Neuronal stem cell (in vitro differentiated cells): Measurements from ENCODE around the gene SYT9.

Experiments used
- DNase-seq: peaks from one replicate; pipeline ENCODE4 v3.0.0-alpha.2; 2013; ENCODE audit warnings: low spot score
- H2AFZ ChIP-seq: one replicate; pipeline ENCODE4 v1.6.1; 2013; ENCODE audit warnings: mild to moderate bottlenecking, low read length, inconsistent platforms
- H2AK5ac ChIP-seq: 2 replicates; pipeline ENCODE4 v1.6.1; 2013; ENCODE audit warnings: low read depth, mild to moderate bottlenecking, inconsistent platforms, low read length, moderate library complexity, mixed read lengths
- H2BK120ac ChIP-seq: 2 replicates; pipeline ENCODE4 v1.6.1; 2013; ENCODE audit warnings: low read depth, mild to moderate bottlenecking, inconsistent platforms, low read length, moderate library complexity, mixed read lengths
- H2BK12ac ChIP-seq: one replicate; pipeline ENCODE4 v1.6.1; 2013; ENCODE audit warnings: low read length, inconsistent platforms
- H2BK15ac ChIP-seq: 2 replicates; pipeline ENCODE4 v1.6.1; 2013; ENCODE audit warnings: mild to moderate bottlenecking, low read length, inconsistent platforms, mixed read lengths
- H2BK5ac ChIP-seq: one replicate; pipeline ENCODE4 v1.6.1; 2013; ENCODE audit warnings: inconsistent platforms, mild to moderate bottlenecking, low read length, moderate library complexity
- H3K14ac ChIP-seq: one replicate; pipeline ENCODE4 v1.6.1; 2013; ENCODE audit warnings: low read length, inconsistent platforms
- H3K18ac ChIP-seq: 2 replicates; pipeline ENCODE4 v1.6.1; 2013; ENCODE audit warnings: low read length, inconsistent platforms
- H3K23ac ChIP-seq: 2 replicates; pipeline ENCODE4 v1.6.1; 2013; ENCODE audit warnings: low read depth, mild to moderate bottlenecking, mixed read lengths, low read length, inconsistent platforms; ENCODE audit not compliant: poor library complexity
- H3K27ac ChIP-seq: replicated peaks from 3 replicates; pipeline ENCODE4 v1.5.1; 2013; ENCODE audit warnings: low read length, inconsistent platforms
- H3K27me3 ChIP-seq, 3 experiments: 2 replicates each; pipeline ENCODE4 v1.6.1; 2013; ENCODE audit warnings: low read length in 3 of 3, mild to moderate bottlenecking in 2 of 3, inconsistent platforms in 1 of 3, low read depth in 1 of 3, mixed read lengths in 1 of 3, moderate library complexity in 1 of 3; ENCODE audit not compliant: control insufficient read depth in 3 of 3, insufficient read depth in 3 of 3
- H3K36me3 ChIP-seq, 2 donors: replicated peaks in 1 of 2; 2 replicates each; pipeline ENCODE4 v1.6.1; 2013; ENCODE audit warnings: low read length in 2 of 2; ENCODE audit not compliant: control insufficient read depth in 2 of 2, insufficient read depth in 2 of 2
- H3K4ac ChIP-seq: 2 replicates; pipeline ENCODE4 v1.6.1; 2013; ENCODE audit warnings: inconsistent platforms, mild to moderate bottlenecking, low read length, moderate library complexity
- H3K4me1 ChIP-seq, 2 donors: 1 replicate in 1 of 2; 2 replicates in 1 of 2; pipeline ENCODE4 v1.6.1; 2013; ENCODE audit warnings: low read length in 2 of 2, low read depth in 1 of 2; ENCODE audit not compliant: control insufficient read depth in 2 of 2, insufficient read depth in 1 of 2
- H3K4me2 ChIP-seq: one replicate; pipeline ENCODE4 v1.6.1; 2013; ENCODE audit warnings: mild to moderate bottlenecking, low read length, inconsistent platforms; ENCODE audit not compliant: insufficient read depth, poor library complexity, severe bottlenecking
- H3K4me3 ChIP-seq, 2 donors: 2 replicates each; pipeline ENCODE4 v1.5.1; 2013; ENCODE audit warnings: low read length in 2 of 2, mild to moderate bottlenecking in 2 of 2, inconsistent platforms in 1 of 2, moderate library complexity in 1 of 2
- H3K79me1 ChIP-seq: one replicate; pipeline ENCODE4 v1.6.1; 2013; ENCODE audit warnings: low read depth, mild to moderate bottlenecking, inconsistent platforms, low read length, moderate library complexity
- H3K9ac ChIP-seq: one replicate; pipeline ENCODE4 v1.6.1; 2013; ENCODE audit warnings: mild to moderate bottlenecking, low read depth, low read length, inconsistent platforms; ENCODE audit not compliant: poor library complexity
- H3K9me3 ChIP-seq, 2 donors: replicated peaks in 1 of 2; 2 replicates each; pipeline versions ENCODE3 to v1.6.1; 2013; ENCODE audit warnings: low read length in 2 of 2, mild to moderate bottlenecking in 2 of 2, inconsistent platforms in 1 of 2, low read depth in 1 of 2, mixed read lengths in 1 of 2, moderate library complexity in 1 of 2; ENCODE audit not compliant: control insufficient read depth in 2 of 2, insufficient read depth in 1 of 2
- H4K8ac ChIP-seq: one replicate; pipeline ENCODE4 v1.6.1; 2013; ENCODE audit warnings: low read depth, mild to moderate bottlenecking, inconsistent platforms, low read length, moderate library complexity
- H4K91ac ChIP-seq: one replicate; pipeline ENCODE4 v1.6.1; 2013; ENCODE audit warnings: low read length, low read depth, mild to moderate bottlenecking, inconsistent platforms; ENCODE audit not compliant: poor library complexity
- WGBS, 2 donors: extraction: QIAGEN DNeasy Blood & Tissue Kit; methylation state at CpG; one replicate each; pipeline ENCODE4 v1.1.7; 2013; ENCODE audit warnings: missing lambda C conversion rate in 2 of 2, mixed read lengths in 1 of 2; ENCODE audit not compliant: insufficient read length in 2 of 2, insufficient replicate concordance in 1 of 2; ENCODE audit errors: extremely low coverage in 2 of 2; 5-methylcytosine and 5-hydroxymethylcytosine counted together

The SYT9 gene

GRCh38 chr11:7311903-7312302 is 60.2 kb downstream of the SYT9 start:
- no peak overlapping the region for H3K14ac ChIP-seq
- no peaks in the 10 kb centered on the region for H3K27me3 ChIP-seq
- no peak overlapping the region for H3K18ac ChIP-seq
- no peak overlapping the region for H2BK12ac ChIP-seq
- no CpG with 5 or more reads among the region's 3 CpGs for WGBS, 2 donors
- no peaks in the 10 kb centered on the region for H3K36me3 ChIP-seq
- no peak overlapping the region for H2BK5ac ChIP-seq
- no peak overlapping the region for H2AK5ac ChIP-seq
- no peak overlapping the region for H3K4me3 ChIP-seq
- no peaks in the 10 kb centered on the region for H3K79me1 ChIP-seq
- DNase-seq = no peak
- H3K4me2 ChIP-seq = no peak overlapping the region
- H3K23ac ChIP-seq = no peak overlapping the region
- H3K4ac ChIP-seq = no peak overlapping the region
- H2BK120ac ChIP-seq = no peak overlapping the region
- no peak overlapping the region for H2AFZ ChIP-seq
- H3K27ac ChIP-seq = no peak overlapping the region
- no peak overlapping the region for H4K91ac ChIP-seq
- H3K4me1 ChIP-seq = no peaks in the 10 kb centered on the region
- H4K8ac ChIP-seq = no peak overlapping the region
- no peak overlapping the region for H3K9ac ChIP-seq
- no peak overlapping the region for H2BK15ac ChIP-seq
- H3K9me3 ChIP-seq = no peaks in the 10 kb centered on the region

GRCh38 chr11:7314811-7315604 is 63.3 kb downstream of the SYT9 start:
- no CpG with 5 or more reads among the region's 4 CpGs for WGBS, 2 donors

DNA sequence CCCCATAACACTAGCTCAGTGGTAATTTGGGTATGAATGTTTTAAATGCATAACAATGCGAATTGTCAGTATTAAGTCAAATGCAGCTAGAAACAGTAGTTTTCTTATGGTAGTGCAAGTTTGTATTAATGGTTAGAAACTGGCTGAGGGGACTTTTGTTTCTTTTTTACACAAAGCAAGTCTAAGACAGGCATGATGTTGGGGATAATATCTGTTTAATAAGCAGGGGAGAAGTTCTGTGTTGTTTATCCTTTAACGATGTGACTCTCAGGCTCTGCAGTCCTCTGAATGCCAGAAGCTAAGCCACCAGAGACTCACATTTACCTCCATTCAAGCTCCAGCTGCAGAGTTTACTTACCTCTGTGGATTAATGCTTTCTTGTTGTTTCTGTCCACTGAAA is 67.8 kb downstream of the SYT9 start:
- Histone ChIP-seq H3K4me2 (no peak overlapping the region), H4K91ac (no peak overlapping the region), H3K18ac (no peak overlapping the region), H2AFZ (no peak overlapping the region), H4K8ac (no peak overlapping the region), H2BK15ac (no peak overlapping the region), H3K9ac (no peak overlapping the region), H3K79me1 (no peaks in the 10 kb centered on the region), H2BK12ac (no peak overlapping the region), H2BK5ac (no peak overlapping the region), H3K36me3 (no peaks in the 10 kb centered on the region), H3K27me3 (no peaks in the 10 kb centered on the region), H3K27ac (no peak overlapping the region), H3K14ac (no peak overlapping the region), H3K9me3 (no peaks in the 10 kb centered on the region), H2BK120ac (no peak overlapping the region), H2AK5ac (no peak overlapping the region), H3K23ac (no peak overlapping the region), H3K4me1 (peaks cover 0 to 1% of the 10 kb centered on the region in 2 donors), H3K4me3 (no peak overlapping the region), H3K4ac (no peak overlapping the region)
- no peak for DNase-seq
- no CpG with 5 or more reads among the region's 2 CpGs for WGBS, 2 donors

More at GRCh38 chr11:7314811-7315604, 63.3 kb downstream of the SYT9 start:
- no peaks in the 10 kb centered on the region for H3K36me3 ChIP-seq
- no peak overlapping the region for H4K8ac ChIP-seq
- H2AK5ac ChIP-seq = no peak overlapping the region
- H3K4me3 ChIP-seq = no peak overlapping the region
- DNase-seq = no peak
- no peak overlapping the region for H3K27ac ChIP-seq
- no peak overlapping the region for H2BK12ac ChIP-seq
- H4K91ac ChIP-seq = no peak overlapping the region
- no peak overlapping the region for H2BK15ac ChIP-seq
- no peak overlapping the region for H2AFZ ChIP-seq
- no peaks in the 10 kb centered on the region for H3K9me3 ChIP-seq
- no peak overlapping the region for H3K23ac ChIP-seq
- H2BK5ac ChIP-seq = no peak overlapping the region
- no peak overlapping the region for H3K4ac ChIP-seq
- H3K4me1 ChIP-seq = peaks cover 0 to 1% of the 10 kb centered on the region in 2 donors
- no peak overlapping the region for H3K18ac ChIP-seq
- no peak overlapping the region for H2BK120ac ChIP-seq
- no peak overlapping the region for H3K14ac ChIP-seq
- H3K9ac ChIP-seq = no peak overlapping the region
- no peak overlapping the region for H3K4me2 ChIP-seq
- no peaks in the 10 kb centered on the region for H3K79me1 ChIP-seq
- no peaks in the 10 kb centered on the region for H3K27me3 ChIP-seq

- Histone ChIP-seq H3K18ac (no peak overlapping the region), H3K36me3 (no peaks in the 10 kb centered on the region), H4K91ac (no peak overlapping the region), H3K4me1 (peaks cover 0 to 1% of the 10 kb centered on the region in 2 donors), H3K4ac (no peak overlapping the region), H2BK12ac (no peak overlapping the region), H2BK120ac (no peak overlapping the region), H3K9ac (no peak overlapping the region), H3K23ac (no peak overlapping the region), H3K9me3 (no peaks in the 10 kb centered on the region), H3K14ac (no peak overlapping the region), H3K4me3 (no peak overlapping the region), H3K27me3 (no peaks in the 10 kb centered on the region), H2AFZ (no peak overlapping the region), H3K4me2 (no peak overlapping the region), H2BK15ac (no peak overlapping the region), H2AK5ac (no peak overlapping the region), H2BK5ac (no peak overlapping the region), H3K27ac (no peak overlapping the region), H4K8ac (no peak overlapping the region), H3K79me1 (no peaks in the 10 kb centered on the region)
- no peak for DNase-seq
These were observed 68.6 kb downstream of the SYT9 start for GRCh38 chr11:7320306-7320705.
